Adrenal gland (tissue), 5 donors: ENCODE measurements around the gene SLC16A13.

Source experiments
- POLR2A ChIP-seq, 2 donors: fragments of 450-650 bp; IDR thresholded peaks; one replicate each; pipeline ENCODE4 v1.6.1; 2017; ENCODE audit warnings: antibody characterized with exemption in 2 of 2, mild to moderate bottlenecking in 2 of 2, moderate library complexity in 1 of 2
- TF ChIP-seq, protein P1 (sequence below), 6 experiments: fragments of 450-650 bp in 4 of 6; fragments of 200-600 bp in 2 of 6; sonication (generic) in 1 of 6; IDR thresholded peaks; 1 replicate in 5 of 6; 2 replicates in 1 of 6; pipeline versions ENCODE4 v1.5.1 to v1.8.0; 2016 to 2021; ENCODE audit warnings: antibody characterized with exemption in 6 of 6, mild to moderate bottlenecking in 2 of 6, moderate library complexity in 1 of 6
- donor health status: DM: no; HTN: no; CAD: no.

- TF ChIP-seq, protein P1, sequence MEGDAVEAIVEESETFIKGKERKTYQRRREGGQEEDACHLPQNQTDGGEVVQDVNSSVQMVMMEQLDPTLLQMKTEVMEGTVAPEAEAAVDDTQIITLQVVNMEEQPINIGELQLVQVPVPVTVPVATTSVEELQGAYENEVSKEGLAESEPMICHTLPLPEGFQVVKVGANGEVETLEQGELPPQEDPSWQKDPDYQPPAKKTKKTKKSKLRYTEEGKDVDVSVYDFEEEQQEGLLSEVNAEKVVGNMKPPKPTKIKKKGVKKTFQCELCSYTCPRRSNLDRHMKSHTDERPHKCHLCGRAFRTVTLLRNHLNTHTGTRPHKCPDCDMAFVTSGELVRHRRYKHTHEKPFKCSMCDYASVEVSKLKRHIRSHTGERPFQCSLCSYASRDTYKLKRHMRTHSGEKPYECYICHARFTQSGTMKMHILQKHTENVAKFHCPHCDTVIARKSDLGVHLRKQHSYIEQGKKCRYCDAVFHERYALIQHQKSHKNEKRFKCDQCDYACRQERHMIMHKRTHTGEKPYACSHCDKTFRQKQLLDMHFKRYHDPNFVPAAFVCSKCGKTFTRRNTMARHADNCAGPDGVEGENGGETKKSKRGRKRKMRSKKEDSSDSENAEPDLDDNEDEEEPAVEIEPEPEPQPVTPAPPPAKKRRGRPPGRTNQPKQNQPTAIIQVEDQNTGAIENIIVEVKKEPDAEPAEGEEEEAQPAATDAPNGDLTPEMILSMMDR (IDR thresholded peaks at IDR 0.05), result no peak
- TF ChIP-seq POLR2A (IDR thresholded peaks at IDR 0.05), result no peak
Observed at GRCh38 chr17:6989779-6990178, 46.0 kb upstream of the SLC16A13 start.
